SK-N-SH (cell line): ENCODE measurements around the gene PSMB11. TPM values are rescaled to one million over a fixed set of nuclear protein-coding genes. Genes with fewer than 3 reads are reported as not detected.

Experiments used
- CTCF ChIA-PET: fragments of 300-600, 350-600 bp; formaldehyde crosslinking; extraction: SDS; loops from one replicate; lab custom pipeline; 2021; lab: Yijun Ruan, JAX
- POLR2A ChIA-PET: fragments of 350-600 bp; sonication (Branson Sonifier 250); formaldehyde crosslinking; extraction: SDS; loops from one replicate; lab custom pipeline; 2020; ENCODE audit warnings: antibody characterized with exemption, inconsistent platforms; lab: Yijun Ruan, JAX
- DNase-seq: peaks from one replicate; pipeline ENCODE4 v3.0.0; 2012
- H2AFZ ChIP-seq: fragments of 200-600 bp; sonication (generic); 2 replicates; pipeline ENCODE4 v1.8.1; 2016; ENCODE audit warnings: antibody characterized with exemption, mild to moderate bottlenecking, low read depth
- H3F3A ChIP-seq: fragments of 200-600 bp; sonication (generic); replicated peaks from 2 replicates; pipeline ENCODE3; 2016; ENCODE audit warnings: antibody characterized with exemption, mild to moderate bottlenecking; ENCODE audit not compliant: insufficient read depth
- H3K27ac ChIP-seq, 2 experiments: fragments of 200-500 bp in 1 of 2; fragments of 200-600 bp in 1 of 2; sonication (Bioruptor generic) in 1 of 2; sonication (generic), shearing (Covaris generic) in 1 of 2; 2 replicates each; pipeline versions ENCODE4 v1.5.1 to v1.6.1; 2014 to 2016; ENCODE audit warnings: low read depth in 2 of 2, inconsistent platforms in 1 of 2, low read length in 1 of 2, mild to moderate bottlenecking in 1 of 2, mixed read lengths in 1 of 2
- H3K27me3 ChIP-seq: fragments of 200-600 bp; sonication (generic), shearing (Covaris generic); 2 replicates; pipeline ENCODE4 v1.6.1; 2016; ENCODE audit warnings: mixed run types; ENCODE audit not compliant: insufficient read depth
- H3K36me3 ChIP-seq, 2 experiments: fragments of 200-500 bp in 1 of 2; fragments of 200-600 bp in 1 of 2; sonication (Bioruptor generic) in 1 of 2; sonication (generic) in 1 of 2; replicated peaks in 1 of 2; 2 replicates each; pipeline versions ENCODE3 to v1.5.1; 2014 to 2016; ENCODE audit warnings: low read length in 1 of 2, mild to moderate bottlenecking in 1 of 2; ENCODE audit not compliant: insufficient read depth in 2 of 2, control insufficient read depth in 1 of 2
- H3K4me1 ChIP-seq, 2 experiments: fragments of 200-500 bp in 1 of 2; fragments of 200-600 bp in 1 of 2; sonication (Bioruptor generic) in 1 of 2; sonication (generic), shearing (Covaris generic) in 1 of 2; 2 replicates each; pipeline versions ENCODE4 v1.5.1 to v1.6.1; 2014 to 2016; ENCODE audit warnings: low read depth in 1 of 2, low read length in 1 of 2, mixed run types in 1 of 2; ENCODE audit not compliant: insufficient read depth in 2 of 2, control insufficient read depth in 1 of 2
- H3K4me2 ChIP-seq: fragments of 200-600 bp; sonication (generic), shearing (Covaris generic); 2 replicates; pipeline ENCODE4 v1.6.1; 2017; ENCODE audit warnings: mixed run types
- H3K4me3 ChIP-seq, 2 experiments: fragments of 200-500 bp in 1 of 2; fragments of 200-600 bp in 1 of 2; sonication (Bioruptor generic) in 1 of 2; sonication (generic), shearing (Covaris generic) in 1 of 2; 2 replicates each; pipeline versions ENCODE4 v1.5.1 to v1.8.1; 2014 to 2016; ENCODE audit warnings: low read depth in 2 of 2, inconsistent platforms in 1 of 2, low read length in 1 of 2, mild to moderate bottlenecking in 1 of 2, mixed read lengths in 1 of 2, moderate library complexity in 1 of 2
- H3K79me2 ChIP-seq: fragments of 200-600 bp; sonication (generic); 2 replicates; pipeline ENCODE4 v1.8.1; 2017; ENCODE audit warnings: mild to moderate bottlenecking; ENCODE audit not compliant: insufficient read depth
- H3K9ac ChIP-seq: fragments of 200-600 bp; sonication (generic); 2 replicates; pipeline ENCODE4 v1.6.1; 2017; ENCODE audit warnings: mixed run types
- H3K9me2 ChIP-seq: fragments of 200-600 bp; sonication (generic); 2 replicates; pipeline ENCODE4 v1.6.1; 2017; ENCODE audit warnings: mixed run types
- H3K9me3 ChIP-seq: fragments of 200-600 bp; sonication (generic); 2 replicates; pipeline ENCODE4 v1.6.1; 2017; ENCODE audit warnings: mixed run types, mild to moderate bottlenecking, moderate library complexity
- H4K20me1 ChIP-seq: fragments of 200-600 bp; sonication (generic); 2 replicates; pipeline ENCODE4 v1.6.1; 2017; ENCODE audit warnings: mild to moderate bottlenecking, mixed run types; ENCODE audit not compliant: insufficient read depth
- CTCF ChIP-seq: fragments of 200-600 bp; sonication (generic); IDR thresholded peaks from 2 replicates; pipeline ENCODE4 v1.6.1; 2017; ENCODE audit warnings: antibody characterized with exemption, mild to moderate bottlenecking, moderate library complexity
- EP300 ChIP-seq, 2 experiments: IDR thresholded peaks; 2 replicates each; pipeline versions ENCODE4 v1.4.0 to v1.6.1; 2012; ENCODE audit warnings: borderline replicate concordance in 1 of 2, low read depth in 1 of 2, low read length in 1 of 2
- GABPA ChIP-seq: IDR thresholded peaks from 2 replicates; pipeline ENCODE4 v1.4.0; 2012; ENCODE audit warnings: low read depth, mild to moderate bottlenecking
- GATA2 ChIP-seq: sonication (generic); formaldehyde crosslinking; IDR thresholded peaks from 2 replicates; pipeline ENCODE4 v1.5.0; 2020; ENCODE audit warnings: mild to moderate bottlenecking, missing genetic modification reagents
- IRF3 ChIP-seq: fragments of 150-350 bp; IDR thresholded peaks from 2 replicates; pipeline ENCODE4 v1.6.1; 2016; ENCODE audit warnings: mild to moderate bottlenecking, low read depth, low read length
- JUND ChIP-seq: IDR thresholded peaks from 2 replicates; pipeline ENCODE4 v1.4.0; 2012
- MEF2A ChIP-seq: IDR thresholded peaks from 2 replicates; pipeline ENCODE4 v1.4.0; 2012; ENCODE audit warnings: low read depth, borderline replicate concordance
- NFIC ChIP-seq: IDR thresholded peaks from 2 replicates; pipeline ENCODE4 v1.4.0; 2012; ENCODE audit warnings: borderline replicate concordance
- PBX3 ChIP-seq: IDR thresholded peaks from 2 replicates; pipeline ENCODE4; 2012
- POLR2AphosphoS5 ChIP-seq: IDR thresholded peaks from 2 replicates; pipeline ENCODE4 v1.6.1; 2012; ENCODE audit warnings: low read depth, low read length
- RAD21 ChIP-seq: IDR thresholded peaks from 2 replicates; pipeline ENCODE4 v1.6.1; 2012; ENCODE audit warnings: mild to moderate bottlenecking, low read length
- RCOR1 ChIP-seq: fragments of 150-350 bp; IDR thresholded peaks from 2 replicates; pipeline ENCODE4 v1.6.1; 2017; ENCODE audit warnings: antibody characterized with exemption, low read length
- RXRA ChIP-seq: IDR thresholded peaks from 2 replicates; pipeline ENCODE4 v1.4.0; 2012; ENCODE audit warnings: low read depth, mild to moderate bottlenecking, borderline replicate concordance
- SIN3A ChIP-seq: IDR thresholded peaks from 2 replicates; pipeline ENCODE4 v1.6.1; 2012; ENCODE audit warnings: low read depth, mild to moderate bottlenecking, low read length, moderate library complexity, borderline replicate concordance
- SMC3 ChIP-seq: IDR thresholded peaks from 2 replicates; pipeline ENCODE4 v1.6.1; 2012; ENCODE audit warnings: low read depth, low read length, improper control_type of control experiment
- TEAD4 ChIP-seq: IDR thresholded peaks from 2 replicates; pipeline ENCODE4 v1.4.0; 2012; ENCODE audit warnings: mild to moderate bottlenecking, borderline replicate concordance; ENCODE audit not compliant: insufficient read depth
- USF1 ChIP-seq: IDR thresholded peaks from 2 replicates; pipeline ENCODE4 v1.4.0; 2012; ENCODE audit warnings: low read depth, borderline replicate concordance
- USF2 ChIP-seq: fragments of 150-350 bp; IDR thresholded peaks from 2 replicates; pipeline ENCODE4 v1.6.1; 2017; ENCODE audit warnings: antibody characterized with exemption, low read length, low read depth, borderline replicate concordance
- YY1 ChIP-seq: IDR thresholded peaks from 2 replicates; pipeline ENCODE4 v1.4.0; 2012; ENCODE audit warnings: low read depth, mild to moderate bottlenecking
- ZBTB33 ChIP-seq: IDR thresholded peaks from 2 replicates; pipeline ENCODE4 v1.4.0; 2012; ENCODE audit warnings: low read depth, borderline replicate concordance
- WGBS: methylation state at CpG from one replicate; pipeline ENCODE4 v1.1.6; 2017; ENCODE audit warnings: low lambda C conversion rate; 5-methylcytosine and 5-hydroxymethylcytosine counted together
- polyA plus RNA-seq, 3 experiments: library from polyadenylated mRNA; depleted of rRNA; stranded (reverse); fragments of >200 nt; gene quantifications; 2 replicates each; pipeline ENCODE4 v1.2.3, GENCODE V29; 2012

The PSMB11 gene
- polyA plus RNA-seq, 1 of the 3 experiments (the other 2 are of a cell fraction), result not detected

GRCh38 chr14:23047751-23048693 is 6.0 kb downstream of the PSMB11 start:
- peaks cover 7% of the 10 kb centered on the region for H3F3A ChIP-seq
- CTCF ChIA-PET, result interaction anchor here (1.5 to 33.1 kb wide), 3 partner anchors 9 to 60 kb away, joined by 5 to 1566 read pairs (median 10); partner anchors contain the start of gene AJUBA
- no peaks in the 10 kb centered on the region for H3K9me2 ChIP-seq
- no peak overlapping the region for H3K4me3 ChIP-seq
- no peak overlapping the region for H2AFZ ChIP-seq
- H3K27me3 ChIP-seq, result no peaks in the 10 kb centered on the region
- no peaks in the 10 kb centered on the region for H4K20me1 ChIP-seq
- no peak for TF ChIP-seq MEF2A
- TF ChIP-seq NFIC, result no peak
- no peak for TF ChIP-seq TEAD4
- no peak for TF ChIP-seq SIN3A
- no peak for TF ChIP-seq CTCF
- TF ChIP-seq EP300 (IDR thresholded peaks at IDR 0.05; ENCODE audit: borderline replicate concordance in 1 of 2, low read depth in 1 of 2, low read length in 1 of 2), result no peak
- no peak for TF ChIP-seq YY1
- no peak for TF ChIP-seq USF1
- no peak for TF ChIP-seq RAD21
- no peak for TF ChIP-seq GABPA
- no peak for TF ChIP-seq USF2
- TF ChIP-seq IRF3, result no peak
- no peak for TF ChIP-seq POLR2AphosphoS5
- TF ChIP-seq PBX3, result no peak
- TF ChIP-seq RCOR1, result no peak
- no peak for TF ChIP-seq SMC3
- no peak for TF ChIP-seq RXRA
- no peak for TF ChIP-seq JUND
- TF ChIP-seq ZBTB33, result no peak
- TF ChIP-seq GATA2 (CRISPR knock-in tag), result no peak
- H3K27ac ChIP-seq, result no peak overlapping the region
- WGBS, result 96% methylated on average over 52 of the region's 85 CpGs
- H3K79me2 ChIP-seq, result no peaks in the 10 kb centered on the region
- DNase-seq, result no peak
- no peak overlapping the region for H3K4me2 ChIP-seq
- peaks cover 0 to 5% of the 10 kb centered on the region in 2 experiments for H3K36me3 ChIP-seq
- POLR2A ChIA-PET, result interaction anchor here (1.0 kb wide), 1 partner anchor 42 kb away, joined by 3 read pairs; no protein-coding TSS in a partner anchor
- peaks cover 0 to 11% of the 10 kb centered on the region in 2 experiments; a peak in 1 of 4 replicates for H3K4me1 ChIP-seq
- H3K9ac ChIP-seq, result no peak overlapping the region
- no peaks in the 10 kb centered on the region for H3K9me3 ChIP-seq
